Stimulated activated CD4-positive, alpha-beta T cell treated with anti-CD3 and anti-CD28 coated beads, Interleukin-4, amount 100 ng/mL, for 1 hour (primary cell): Measurements from ENCODE around the gene PEX5L.

ENCODE experiments used
- DNase-seq: peaks from one replicate; pipeline ENCODE4 v3.0.0-alpha.2; 2020

PEX5L gene

GRCh38 chr3:179765396-179765795 is 271.3 kb downstream of the PEX5L start:
- DNase-seq: no peak

GRCh38 chr3:179760944-179761343 is 275.8 kb downstream of the PEX5L start:
- DNase-seq: no peak

- DNase-seq: no peak
Measured at GRCh38 chr3:179750720-179751328, 285.9 kb downstream of the PEX5L start.

GRCh38 chr3:179745716-179746115 is 291.0 kb downstream of the PEX5L start:
- no peak for DNase-seq

- no peak for DNase-seq
Measured at GRCh38 chr3:179745079-179745478, 291.7 kb downstream of the PEX5L start.
